Neuronal stem cell (in vitro differentiated cells): Measurements from ENCODE around the gene NKX3-2.

Experiments
- DNase-seq: peaks from one replicate; pipeline ENCODE4 v3.0.0-alpha.2; 2013; ENCODE audit warnings: low spot score
- H2AFZ ChIP-seq: one replicate; pipeline ENCODE4 v1.6.1; 2013; ENCODE audit warnings: mild to moderate bottlenecking, low read length, inconsistent platforms
- H2AK5ac ChIP-seq: 2 replicates; pipeline ENCODE4 v1.6.1; 2013; ENCODE audit warnings: low read depth, mild to moderate bottlenecking, inconsistent platforms, low read length, moderate library complexity, mixed read lengths
- H2BK120ac ChIP-seq: 2 replicates; pipeline ENCODE4 v1.6.1; 2013; ENCODE audit warnings: low read depth, mild to moderate bottlenecking, inconsistent platforms, low read length, moderate library complexity, mixed read lengths
- H2BK12ac ChIP-seq: one replicate; pipeline ENCODE4 v1.6.1; 2013; ENCODE audit warnings: low read length, inconsistent platforms
- H2BK15ac ChIP-seq: 2 replicates; pipeline ENCODE4 v1.6.1; 2013; ENCODE audit warnings: mild to moderate bottlenecking, low read length, inconsistent platforms, mixed read lengths
- H2BK5ac ChIP-seq: one replicate; pipeline ENCODE4 v1.6.1; 2013; ENCODE audit warnings: inconsistent platforms, mild to moderate bottlenecking, low read length, moderate library complexity
- H3K14ac ChIP-seq: one replicate; pipeline ENCODE4 v1.6.1; 2013; ENCODE audit warnings: low read length, inconsistent platforms
- H3K18ac ChIP-seq: 2 replicates; pipeline ENCODE4 v1.6.1; 2013; ENCODE audit warnings: low read length, inconsistent platforms
- H3K23ac ChIP-seq: 2 replicates; pipeline ENCODE4 v1.6.1; 2013; ENCODE audit warnings: low read depth, mild to moderate bottlenecking, mixed read lengths, low read length, inconsistent platforms; ENCODE audit not compliant: poor library complexity
- H3K27ac ChIP-seq: replicated peaks from 3 replicates; pipeline ENCODE4 v1.5.1; 2013; ENCODE audit warnings: low read length, inconsistent platforms
- H3K27me3 ChIP-seq, 3 experiments: 2 replicates each; pipeline ENCODE4 v1.6.1; 2013; ENCODE audit warnings: low read length in 3 of 3, mild to moderate bottlenecking in 2 of 3, inconsistent platforms in 1 of 3, low read depth in 1 of 3, mixed read lengths in 1 of 3, moderate library complexity in 1 of 3; ENCODE audit not compliant: control insufficient read depth in 3 of 3, insufficient read depth in 3 of 3
- H3K36me3 ChIP-seq, 2 donors: replicated peaks in 1 of 2; 2 replicates each; pipeline ENCODE4 v1.6.1; 2013; ENCODE audit warnings: low read length in 2 of 2; ENCODE audit not compliant: control insufficient read depth in 2 of 2, insufficient read depth in 2 of 2
- H3K4ac ChIP-seq: 2 replicates; pipeline ENCODE4 v1.6.1; 2013; ENCODE audit warnings: inconsistent platforms, mild to moderate bottlenecking, low read length, moderate library complexity
- H3K4me1 ChIP-seq, 2 donors: 1 replicate in 1 of 2; 2 replicates in 1 of 2; pipeline ENCODE4 v1.6.1; 2013; ENCODE audit warnings: low read length in 2 of 2, low read depth in 1 of 2; ENCODE audit not compliant: control insufficient read depth in 2 of 2, insufficient read depth in 1 of 2
- H3K4me2 ChIP-seq: one replicate; pipeline ENCODE4 v1.6.1; 2013; ENCODE audit warnings: mild to moderate bottlenecking, low read length, inconsistent platforms; ENCODE audit not compliant: insufficient read depth, poor library complexity, severe bottlenecking
- H3K4me3 ChIP-seq, 2 donors: 2 replicates each; pipeline ENCODE4 v1.5.1; 2013; ENCODE audit warnings: low read length in 2 of 2, mild to moderate bottlenecking in 2 of 2, inconsistent platforms in 1 of 2, moderate library complexity in 1 of 2
- H3K79me1 ChIP-seq: one replicate; pipeline ENCODE4 v1.6.1; 2013; ENCODE audit warnings: low read depth, mild to moderate bottlenecking, inconsistent platforms, low read length, moderate library complexity
- H3K9ac ChIP-seq: one replicate; pipeline ENCODE4 v1.6.1; 2013; ENCODE audit warnings: mild to moderate bottlenecking, low read depth, low read length, inconsistent platforms; ENCODE audit not compliant: poor library complexity
- H3K9me3 ChIP-seq, 2 donors: replicated peaks in 1 of 2; 2 replicates each; pipeline versions ENCODE3 to v1.6.1; 2013; ENCODE audit warnings: low read length in 2 of 2, mild to moderate bottlenecking in 2 of 2, inconsistent platforms in 1 of 2, low read depth in 1 of 2, mixed read lengths in 1 of 2, moderate library complexity in 1 of 2; ENCODE audit not compliant: control insufficient read depth in 2 of 2, insufficient read depth in 1 of 2
- H4K8ac ChIP-seq: one replicate; pipeline ENCODE4 v1.6.1; 2013; ENCODE audit warnings: low read depth, mild to moderate bottlenecking, inconsistent platforms, low read length, moderate library complexity
- H4K91ac ChIP-seq: one replicate; pipeline ENCODE4 v1.6.1; 2013; ENCODE audit warnings: low read length, low read depth, mild to moderate bottlenecking, inconsistent platforms; ENCODE audit not compliant: poor library complexity
- WGBS, 2 donors: extraction: QIAGEN DNeasy Blood & Tissue Kit; methylation state at CpG; one replicate each; pipeline ENCODE4 v1.1.7; 2013; ENCODE audit warnings: missing lambda C conversion rate in 2 of 2, mixed read lengths in 1 of 2; ENCODE audit not compliant: insufficient read length in 2 of 2, insufficient replicate concordance in 1 of 2; ENCODE audit errors: extremely low coverage in 2 of 2; 5-methylcytosine and 5-hydroxymethylcytosine counted together

Gene NKX3-2

GRCh38 chr4:13515268-13515667, 29.0 kb downstream of the NKX3-2 start:
- no peak for DNase-seq
- WGBS, 2 donors: no CpG with 5 or more reads among the region's 5 CpGs
- H3K79me1 ChIP-seq: no peaks in the 10 kb centered on the region

GRCh38 chr4:13514722-13515121, 29.6 kb downstream of the NKX3-2 start:
- H3K18ac ChIP-seq: no peak overlapping the region
- H2BK12ac ChIP-seq: no peak overlapping the region
- H3K9me3 ChIP-seq: no peaks in the 10 kb centered on the region
- H3K23ac ChIP-seq: no peak overlapping the region
- WGBS, 2 donors: no CpG with 5 or more reads among the region's 4 CpGs
- H3K27me3 ChIP-seq: peaks cover 0 to 5% (median 0%) of the 10 kb centered on the region in 3 experiments
- no peak overlapping the region for H2BK15ac ChIP-seq
- H3K4me2 ChIP-seq: no peak overlapping the region
- no peak overlapping the region for H3K27ac ChIP-seq
- no peak for DNase-seq
- no peak overlapping the region for H3K4ac ChIP-seq
- H4K8ac ChIP-seq: no peak overlapping the region
- H2BK5ac ChIP-seq: no peak overlapping the region
- H3K4me1 ChIP-seq: no peaks in the 10 kb centered on the region
- no peak overlapping the region for H3K14ac ChIP-seq
- no peak overlapping the region for H3K4me3 ChIP-seq
- no peak overlapping the region for H4K91ac ChIP-seq
- H3K79me1 ChIP-seq: no peaks in the 10 kb centered on the region
- no peak overlapping the region for H2BK120ac ChIP-seq
- H3K9ac ChIP-seq: no peak overlapping the region
- no peak overlapping the region for H2AFZ ChIP-seq
- no peak overlapping the region for H2AK5ac ChIP-seq
- no peaks in the 10 kb centered on the region for H3K36me3 ChIP-seq

More at GRCh38 chr4:13515268-13515667, 29.0 kb downstream of the NKX3-2 start:
- Histone ChIP-seq H3K4me3 (no peak overlapping the region), H4K8ac (no peak overlapping the region), H3K27ac (no peak overlapping the region), H3K4me2 (no peak overlapping the region), H2BK12ac (no peak overlapping the region), H3K9me3 (no peaks in the 10 kb centered on the region), H2BK120ac (no peak overlapping the region), H3K36me3 (no peaks in the 10 kb centered on the region), H2AK5ac (no peak overlapping the region), H3K4ac (no peak overlapping the region), H2AFZ (no peak overlapping the region), H2BK15ac (no peak overlapping the region), H3K18ac (no peak overlapping the region), H2BK5ac (no peak overlapping the region), H3K23ac (no peak overlapping the region), H3K14ac (no peak overlapping the region), H3K27me3 (peaks cover 0 to 9% (median 0%) of the 10 kb centered on the region in 3 experiments), H3K9ac (no peak overlapping the region), H3K4me1 (no peaks in the 10 kb centered on the region), H4K91ac (no peak overlapping the region)

- H3K18ac ChIP-seq: no peak overlapping the region
- no peak overlapping the region for H3K4me3 ChIP-seq
- no peak overlapping the region for H2AFZ ChIP-seq
- H2AK5ac ChIP-seq: no peak overlapping the region
- H3K9me3 ChIP-seq: no peaks in the 10 kb centered on the region
- no peak overlapping the region for H2BK120ac ChIP-seq
- no peak overlapping the region for H2BK15ac ChIP-seq
- H3K23ac ChIP-seq: no peak overlapping the region
- no peak overlapping the region for H3K4ac ChIP-seq
- H4K91ac ChIP-seq: no peak overlapping the region
- no peaks in the 10 kb centered on the region for H3K36me3 ChIP-seq
- peaks cover 0 to 13% (median 0%) of the 10 kb centered on the region in 3 experiments for H3K27me3 ChIP-seq
- H3K27ac ChIP-seq: no peak overlapping the region
- no peak overlapping the region for H3K4me2 ChIP-seq
- H2BK12ac ChIP-seq: no peak overlapping the region
- peaks cover 0 to 4% of the 10 kb centered on the region in 2 donors for H3K4me1 ChIP-seq
- no peak overlapping the region for H2BK5ac ChIP-seq
- no peak overlapping the region for H3K9ac ChIP-seq
- no peak for DNase-seq
- H3K79me1 ChIP-seq: no peaks in the 10 kb centered on the region
- no peak overlapping the region for H4K8ac ChIP-seq
- H3K14ac ChIP-seq: no peak overlapping the region
Measured at GRCh38 chr4:13511101-13511500, 33.2 kb downstream of the NKX3-2 start.

- no peaks in the 10 kb centered on the region for H3K9me3 ChIP-seq
- no peak for DNase-seq
- H3K14ac ChIP-seq: no peak overlapping the region
- no peak overlapping the region for H3K23ac ChIP-seq
- no peak overlapping the region for H2AFZ ChIP-seq
- peaks cover 0 to 11% (median 0%) of the 10 kb centered on the region in 3 experiments for H3K27me3 ChIP-seq
- H2BK15ac ChIP-seq: no peak overlapping the region
- no peak overlapping the region for H3K18ac ChIP-seq
- H3K4me3 ChIP-seq: no peak overlapping the region
- no peak overlapping the region for H3K4me2 ChIP-seq
- H3K79me1 ChIP-seq: no peaks in the 10 kb centered on the region
- no peak overlapping the region for H4K91ac ChIP-seq
- no peak overlapping the region for H2AK5ac ChIP-seq
- H3K27ac ChIP-seq: no peak overlapping the region
- no peak overlapping the region for H3K9ac ChIP-seq
- no peaks in the 10 kb centered on the region for H3K36me3 ChIP-seq
- no peak overlapping the region for H2BK120ac ChIP-seq
- H4K8ac ChIP-seq: no peak overlapping the region
- peaks cover 0 to 4% of the 10 kb centered on the region in 2 donors for H3K4me1 ChIP-seq
- H2BK12ac ChIP-seq: no peak overlapping the region
- H2BK5ac ChIP-seq: no peak overlapping the region
- no peak overlapping the region for H3K4ac ChIP-seq
- WGBS, 2 donors: no CpG with 5 or more reads among the region's 1 CpG
Measured at GRCh38 chr4:13509442-13509841, 34.9 kb downstream of the NKX3-2 start.
